NCI-H345 treated with DMSO at 0.1 percent for 48 hours (cell line): Measurements from ENCODE around the gene RIBC2.
A peak's percentile ranks its signal among the peaks of the same experiment; 100 is the strongest.
"Not testable (repeated sequence)": the region's sequence is repeated elsewhere in the genome, so short reads cannot be mapped to it uniquely, and the experiment has no call there.

Experiments used
- DNase-seq: peaks from one replicate; lab custom pipeline; 2025; ENCODE audit not compliant: unreplicated experiment; lab: John Stamatoyannopoulos, UW

RIBC2 gene

GRCh38 chr22:45413368-45414211, at the start of gene RIBC2, which contains the start of gene SMC1B:
Gene RIBC2, plus strand, starts transcription at chr22:45413693. Its CDS starts 194 bp downstream, at chr22:45413887.
Gene SMC1B, minus strand, starts transcription at chr22:45413599. Its CDS starts 32 bp downstream, at chr22:45413567.
- peak; percentile 76 for DNase-seq

GRCh38 chr22:45366713-45367112, 46.8 kb upstream of the RIBC2 start:
- DNase-seq, result no peak

DNA sequence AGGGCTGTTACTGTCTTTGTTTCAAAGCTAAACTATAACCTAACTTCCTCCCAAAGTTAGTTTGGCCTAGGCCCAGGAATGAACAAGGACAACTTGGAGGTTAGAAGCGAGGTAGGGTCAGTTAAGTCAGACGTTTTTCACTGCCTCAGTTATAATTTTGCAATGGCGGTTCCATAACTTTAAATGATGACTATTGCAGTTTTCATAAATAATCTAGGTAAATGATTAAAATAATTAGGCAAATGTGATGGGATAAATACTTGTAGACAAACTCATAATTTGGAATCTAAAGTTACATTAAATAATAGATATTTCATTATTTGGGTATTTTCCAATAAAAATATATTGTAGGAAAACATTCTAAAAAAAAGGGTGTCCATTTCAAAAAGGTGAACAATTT, 39.9 kb upstream of the RIBC2 start:
- not testable (repeated sequence) for DNase-seq

DNA sequence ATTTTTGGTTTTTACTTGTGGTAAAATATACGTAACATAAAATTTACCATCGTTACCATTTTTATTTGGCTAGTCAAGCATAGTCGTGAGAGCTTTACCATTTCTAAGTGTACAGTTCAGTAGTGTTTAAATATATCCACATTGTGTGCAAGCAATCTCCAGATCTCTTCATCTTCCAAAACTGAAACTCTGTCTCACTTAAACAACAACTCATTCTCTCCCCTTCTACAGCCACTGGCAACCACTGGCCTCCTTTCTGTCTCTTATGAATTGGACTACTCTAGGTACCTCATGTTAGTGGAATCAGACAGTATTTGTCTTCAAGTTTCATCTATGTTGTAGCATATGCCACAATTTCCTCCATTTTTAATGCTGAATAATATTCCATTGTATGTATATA, 37.5 kb upstream of the RIBC2 start:
- DNase-seq, result no peak

GRCh38 chr22:45376703-45377102, 36.8 kb upstream of the RIBC2 start:
- no peak for DNase-seq

GRCh38 chr22:45381348-45381747, 32.1 kb upstream of the RIBC2 start:
- DNase-seq, result no peak

DNA sequence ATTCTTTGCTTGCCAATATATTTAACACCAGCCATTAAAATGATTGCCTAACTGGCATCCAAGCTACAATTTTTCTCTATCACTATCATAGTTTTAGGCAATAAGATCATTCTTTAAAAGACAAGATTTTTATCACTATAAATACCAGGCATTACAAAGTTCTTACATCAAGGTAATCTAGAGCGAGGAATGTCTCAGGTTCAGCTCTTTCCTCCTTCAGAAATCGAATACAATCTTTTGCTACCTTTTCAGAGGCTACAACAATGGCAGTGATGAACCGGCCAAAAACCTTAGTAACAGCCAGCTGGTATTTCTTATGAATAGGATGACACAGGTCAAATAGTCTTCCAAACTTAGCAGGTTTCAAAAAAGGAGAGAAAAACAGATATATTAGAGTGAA, 23.9 kb upstream of the RIBC2 start:
- no peak for DNase-seq

DNA sequence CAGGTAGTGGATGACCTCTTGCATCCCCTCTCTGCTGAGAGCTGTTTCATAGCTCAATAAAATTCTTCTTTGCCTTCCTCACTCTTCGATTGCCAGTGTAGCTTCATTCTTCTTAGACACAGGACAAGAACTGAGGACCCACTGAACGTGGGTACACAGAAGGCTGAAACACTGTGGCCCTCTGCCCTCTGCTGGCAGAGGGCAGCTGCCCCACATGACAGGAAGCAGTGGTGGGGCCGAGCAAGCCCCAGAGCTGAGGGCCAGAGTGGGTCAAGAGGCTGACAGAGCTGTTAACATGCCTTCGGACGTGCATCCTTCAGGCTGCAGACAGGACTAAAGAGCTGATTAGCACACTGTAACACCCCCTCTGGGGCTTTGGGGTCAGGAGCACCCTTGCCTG, 15.7 kb upstream of the RIBC2 start:
- no peak for DNase-seq

- no peak for DNase-seq
These were observed 15.3 kb upstream of the RIBC2 start for GRCh38 chr22:45398214-45398613.

DNA sequence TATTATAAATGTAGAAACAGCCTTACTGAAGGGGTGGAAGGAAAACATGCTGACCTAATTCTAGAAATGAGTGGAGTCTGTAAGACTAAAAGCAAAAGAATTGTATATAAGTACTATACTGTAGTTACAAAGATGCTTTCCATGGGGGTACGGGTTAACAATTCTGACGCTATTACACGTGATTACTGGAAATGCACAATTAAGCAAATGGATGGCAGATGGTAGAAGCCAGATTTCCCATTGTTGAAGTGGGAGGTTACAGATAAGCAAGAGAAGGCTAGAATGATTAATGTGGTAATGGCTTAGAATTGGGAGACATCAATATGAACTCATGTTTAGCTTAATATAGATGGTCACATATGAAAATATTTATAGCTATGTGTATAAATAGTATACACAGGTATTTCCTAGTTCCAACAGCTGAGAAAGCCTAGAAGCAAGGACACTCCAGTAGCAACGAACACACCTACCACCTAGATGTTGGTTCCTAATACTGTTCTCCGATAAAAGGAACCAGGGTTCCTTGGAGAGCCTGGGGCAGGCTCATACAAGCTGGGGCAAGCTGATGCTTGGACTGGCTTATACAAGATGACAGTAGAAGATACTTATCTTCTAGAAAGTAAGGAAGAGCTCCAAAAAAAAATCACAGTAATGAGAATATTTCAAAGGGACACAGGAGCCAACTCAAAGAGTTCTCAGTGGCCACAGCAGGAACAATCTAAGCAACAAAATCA, 13.6 kb upstream of the RIBC2 start:
- DNase-seq, result no peak

GRCh38 chr22:45402466-45402985, 11.0 kb upstream of the RIBC2 start:
- no peak for DNase-seq

GRCh38 chr22:45407793-45408192, 5.7 kb upstream of the RIBC2 start:
- DNase-seq, result no peak

- DNase-seq, result no peak
These were observed 503 bp upstream of the RIBC2 start for GRCh38 chr22:45413013-45413367.

DNA sequence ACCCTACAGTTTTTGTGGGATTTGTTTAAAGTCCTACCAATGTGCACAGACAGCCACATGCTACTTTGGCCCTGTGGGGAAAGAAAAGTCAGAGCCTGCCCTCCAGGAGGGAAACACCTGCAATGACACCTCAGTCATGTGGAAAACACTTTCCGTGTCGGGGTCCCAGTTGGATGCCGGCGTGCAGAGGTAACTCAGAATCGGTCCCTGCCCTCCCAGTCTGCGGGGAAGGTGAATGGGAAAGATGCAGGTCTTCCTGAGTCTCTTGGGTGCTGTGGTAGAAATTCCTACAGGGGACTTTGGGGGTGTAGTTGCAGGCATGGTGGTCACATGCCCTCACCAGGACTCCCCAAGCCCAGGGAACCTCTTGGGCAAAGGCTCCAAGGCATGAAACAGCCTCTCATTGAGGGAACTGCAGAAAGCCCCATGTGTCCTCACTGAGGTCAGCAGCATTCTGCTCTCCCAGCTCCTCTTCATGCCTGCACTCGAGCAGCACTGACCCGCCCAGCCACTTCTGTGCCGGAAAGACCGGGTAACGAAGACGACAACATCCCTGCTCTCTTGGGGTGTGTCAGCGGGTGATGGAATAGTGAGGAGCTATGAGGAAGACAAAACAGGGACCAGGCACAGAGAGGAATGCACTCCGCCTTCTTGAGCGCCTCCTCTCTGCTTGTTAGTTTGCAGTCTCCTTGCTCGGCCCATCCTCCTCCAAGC, 4.7 kb downstream of the RIBC2 start:
- no peak for DNase-seq

DNA sequence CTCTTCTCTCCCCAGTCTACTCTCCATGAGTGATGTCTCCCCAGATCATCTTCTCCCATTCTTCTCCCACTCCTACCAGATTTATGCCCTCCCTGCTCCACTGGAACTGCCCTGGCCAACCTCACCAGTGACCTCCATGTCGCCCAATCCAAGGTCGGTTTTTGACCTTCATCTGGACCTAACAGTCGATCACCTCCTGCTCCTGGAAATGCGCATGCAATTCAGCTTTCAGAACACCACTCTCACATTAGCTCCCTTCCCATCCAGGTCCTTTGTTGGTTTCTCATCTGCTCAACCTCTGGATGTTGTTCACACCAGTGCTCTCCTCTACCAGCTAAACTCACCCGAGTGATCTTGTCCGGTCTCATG, 5.3 kb downstream of the RIBC2 start:
- DNase-seq, result no peak

- DNase-seq, result no peak
These were observed 6.5 kb downstream of the RIBC2 start for GRCh38 chr22:45420011-45420410.

DNA sequence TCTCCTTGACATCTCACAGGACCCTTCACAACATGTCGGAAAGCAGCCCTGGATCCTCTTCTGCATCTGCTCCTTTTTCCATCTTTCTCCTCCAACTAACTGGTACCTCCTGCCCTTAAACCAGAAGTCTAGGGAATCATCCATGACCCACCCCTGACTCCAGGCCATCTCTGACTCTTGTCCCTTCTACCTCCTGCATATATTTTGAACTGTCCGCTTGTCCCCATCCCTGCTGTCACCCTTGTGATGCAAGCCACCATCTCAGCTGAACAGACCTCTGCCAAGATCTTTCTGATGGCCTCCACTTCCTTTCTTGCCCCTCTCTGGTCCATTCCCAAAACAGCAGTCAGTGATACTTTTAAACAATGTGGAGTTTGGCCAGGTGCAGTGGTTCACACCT, 7.0 kb downstream of the RIBC2 start:
- no peak for DNase-seq

DNA sequence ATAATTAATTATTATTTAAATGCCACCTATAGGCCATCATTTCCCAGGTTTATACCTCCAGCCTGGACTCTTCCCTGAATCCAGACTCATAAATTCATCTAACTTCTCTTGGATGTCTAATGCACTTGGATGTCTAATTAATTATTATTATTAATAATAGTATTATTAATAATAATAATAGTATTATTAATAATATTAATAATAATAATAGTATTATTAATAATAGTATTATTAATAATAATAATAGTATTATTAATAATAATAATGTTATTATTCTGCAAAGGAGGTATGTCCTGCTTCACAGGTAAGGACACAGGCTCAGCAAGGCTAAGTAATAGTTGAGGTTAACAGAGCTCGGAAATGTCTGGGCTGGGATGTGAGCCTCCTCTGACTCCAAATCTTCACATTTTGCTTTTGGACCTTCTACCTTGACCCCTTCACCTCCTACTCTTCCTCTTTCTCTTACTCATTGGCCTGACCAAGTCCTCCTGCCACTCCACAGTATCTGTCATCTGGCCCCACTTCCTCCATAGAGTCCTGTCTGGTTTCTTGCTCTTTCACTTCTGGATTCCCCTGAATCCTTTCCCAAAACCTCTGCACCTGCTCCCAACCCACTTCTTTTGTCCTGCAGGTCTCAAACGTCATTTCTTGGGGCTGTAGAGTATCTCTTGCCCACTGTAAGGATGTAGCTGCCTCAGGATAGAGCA, 8.0 kb downstream of the RIBC2 start:
- no peak for DNase-seq

GRCh38 chr22:45422237-45422983, 8.9 kb downstream of the RIBC2 start:
- DNase-seq, result no peak

GRCh38 chr22:45423524-45423923, 10.0 kb downstream of the RIBC2 start:
- no peak for DNase-seq
